Activated CD8-positive, alpha-beta memory T cell treated with anti-CD3 and anti-CD28 coated beads, Interleukin-2, amount 50 U/mL, for 48 hours (primary cell): ENCODE data around the gene TBRG1.

Experiments
- DNase-seq: peaks from one replicate; pipeline ENCODE4 v3.0.0-alpha.2; 2020

Gene TBRG1

DNA sequence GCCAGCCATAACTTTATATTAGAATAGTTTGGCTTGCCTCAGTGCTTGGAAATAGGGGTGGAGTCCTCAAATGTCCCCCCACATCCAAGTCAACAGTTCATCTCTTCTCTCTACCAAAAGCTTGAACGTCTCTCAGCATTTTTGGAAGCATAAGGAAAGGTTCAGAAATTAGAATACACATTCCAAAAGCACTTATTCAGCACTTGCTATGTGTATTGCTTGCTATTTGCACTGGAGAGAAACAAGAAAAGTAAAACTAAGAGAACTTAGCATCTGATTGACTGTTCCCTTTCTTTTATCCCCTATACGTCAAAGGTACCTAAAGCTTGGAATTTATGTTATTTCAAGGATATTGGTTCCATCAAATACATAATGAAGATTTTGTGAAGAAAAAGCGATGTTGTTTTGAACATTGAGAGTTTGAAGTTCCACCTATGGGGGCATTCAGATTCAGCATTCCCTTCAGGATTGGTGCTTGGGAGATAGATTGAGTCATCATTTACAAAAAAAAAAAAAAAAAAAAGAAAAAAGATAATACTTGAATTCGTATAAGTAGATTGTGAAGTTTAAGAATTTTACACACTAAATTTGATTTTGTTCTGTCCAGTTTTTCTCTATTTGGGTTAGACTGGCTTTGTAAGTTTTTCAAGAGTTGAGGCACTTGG, 1.3 kb downstream of the TBRG1 start:
- no peak for DNase-seq

GRCh38 chr11:124625504-124626168, 3.0 kb downstream of the TBRG1 start:
- no peak for DNase-seq

- no peak for DNase-seq
These were observed 4.9 kb downstream of the TBRG1 start for GRCh38 chr11:124627546-124627945.

DNA sequence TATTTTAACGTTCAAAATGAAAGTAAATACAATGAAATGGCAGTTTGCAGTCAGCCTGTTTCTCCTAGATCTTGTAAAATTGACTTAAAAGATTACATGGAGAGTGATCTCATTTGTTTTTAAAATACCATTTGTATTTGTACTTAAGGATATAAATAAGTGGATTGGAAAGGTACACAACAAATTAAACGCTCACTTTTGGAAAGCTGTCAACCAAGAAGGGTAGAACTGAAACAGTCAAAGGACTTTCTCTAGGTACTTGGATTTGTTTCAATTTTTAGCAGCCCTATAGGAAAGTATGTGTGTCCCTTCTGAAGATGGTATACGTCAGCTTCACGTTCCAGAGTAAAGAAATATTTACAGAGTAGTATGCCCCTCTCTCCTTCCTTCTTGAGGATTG, 7.3 kb downstream of the TBRG1 start:
- DNase-seq, result no peak

DNA sequence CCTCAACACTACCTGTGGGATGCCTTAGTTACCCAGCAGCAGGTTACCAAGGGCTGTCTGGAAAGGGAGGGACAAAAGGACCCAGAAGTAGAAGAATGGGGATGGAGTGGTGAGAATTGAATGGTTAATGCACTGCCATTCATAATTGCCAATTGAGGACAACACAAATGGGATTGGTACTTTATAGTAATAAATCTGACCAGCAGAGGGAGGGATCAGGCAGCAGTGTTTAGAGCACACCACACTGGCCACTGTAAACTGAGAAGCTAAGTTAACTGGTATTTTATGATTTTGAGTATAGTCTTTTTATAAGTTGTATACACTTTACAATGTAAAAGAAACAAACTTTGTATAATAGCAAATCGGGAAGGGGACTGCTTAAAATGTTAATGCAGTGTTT, 10.7 kb downstream of the TBRG1 start:
- no peak for DNase-seq

GRCh38 chr11:124635932-124636331, 13.3 kb downstream of the TBRG1 start:
- no peak for DNase-seq

DNA sequence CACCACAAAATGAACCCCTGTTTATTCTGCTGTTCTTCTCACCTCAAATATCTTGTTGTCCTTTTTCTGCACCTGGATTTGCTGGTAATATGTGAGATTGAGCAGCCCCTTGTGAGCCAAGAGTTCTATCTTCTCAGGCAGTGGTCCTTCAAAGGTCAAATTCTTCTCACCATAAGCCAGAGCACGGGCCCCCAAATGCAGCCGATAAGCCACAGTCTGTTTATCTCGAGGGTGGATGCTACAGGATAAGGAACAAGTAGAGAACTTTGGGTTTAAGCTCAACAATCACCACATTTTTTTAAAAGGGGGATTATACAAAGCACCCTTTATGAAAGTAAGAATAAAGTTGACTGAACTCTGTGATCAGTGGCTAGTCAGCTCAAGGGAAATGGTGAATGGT, 15.8 kb downstream of the TBRG1 start:
- no peak for DNase-seq

DNA sequence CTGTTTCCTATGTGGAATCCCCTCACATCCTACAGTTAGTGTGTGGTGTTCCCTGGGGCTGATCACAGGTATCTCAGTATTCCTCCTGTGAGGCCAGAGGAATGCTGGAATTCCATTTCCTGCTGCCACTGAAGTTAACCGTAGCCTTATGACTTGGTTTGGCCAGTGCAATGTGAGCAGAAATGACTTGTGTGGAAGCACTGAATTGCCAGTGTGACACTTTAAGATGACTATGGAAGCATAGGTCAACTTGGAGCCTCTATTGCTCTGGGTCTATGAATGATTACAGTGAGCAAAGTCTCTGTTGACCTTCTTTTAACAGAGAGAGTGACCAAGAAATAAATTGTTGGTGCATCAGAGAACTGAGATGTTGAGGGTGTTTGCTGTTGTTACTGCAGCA, 16.5 kb downstream of the TBRG1 start:
- no peak for DNase-seq

- no peak for DNase-seq
These were observed 18.0 kb downstream of the TBRG1 start for GRCh38 chr11:124640666-124641065.

- no peak for DNase-seq
These were observed 20.0 kb downstream of the TBRG1 start for GRCh38 chr11:124642628-124643027.

DNA sequence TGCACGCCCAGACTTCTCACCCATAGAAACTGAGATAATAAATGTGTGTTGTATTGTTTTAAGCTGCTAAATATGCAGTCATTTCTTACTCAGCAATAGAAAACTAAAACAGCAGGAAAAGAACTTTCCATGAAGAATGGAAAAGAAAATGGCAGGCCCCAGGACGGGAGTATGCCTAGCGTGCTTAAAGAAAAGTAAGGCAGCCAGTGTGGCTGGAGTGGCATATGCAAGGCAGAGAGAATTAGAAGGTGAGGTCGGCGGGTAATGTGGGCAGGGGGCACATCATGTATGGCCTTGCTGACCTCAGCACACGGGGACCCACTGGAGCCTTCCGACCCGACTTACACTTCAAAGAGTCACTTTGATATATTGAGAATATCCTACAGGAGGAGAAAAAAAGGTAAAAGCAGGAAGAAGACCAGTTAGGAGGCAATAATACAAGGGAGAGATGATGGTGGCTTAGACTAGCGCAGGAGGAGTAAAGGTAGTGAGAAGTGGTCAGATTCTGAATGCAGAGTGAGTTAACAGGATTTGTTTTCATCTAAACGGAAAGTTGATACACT, 20.5 kb downstream of the TBRG1 start:
- no peak for DNase-seq

- no peak for DNase-seq
These were observed 21.2 kb downstream of the TBRG1 start for GRCh38 chr11:124643605-124644425.

DNA sequence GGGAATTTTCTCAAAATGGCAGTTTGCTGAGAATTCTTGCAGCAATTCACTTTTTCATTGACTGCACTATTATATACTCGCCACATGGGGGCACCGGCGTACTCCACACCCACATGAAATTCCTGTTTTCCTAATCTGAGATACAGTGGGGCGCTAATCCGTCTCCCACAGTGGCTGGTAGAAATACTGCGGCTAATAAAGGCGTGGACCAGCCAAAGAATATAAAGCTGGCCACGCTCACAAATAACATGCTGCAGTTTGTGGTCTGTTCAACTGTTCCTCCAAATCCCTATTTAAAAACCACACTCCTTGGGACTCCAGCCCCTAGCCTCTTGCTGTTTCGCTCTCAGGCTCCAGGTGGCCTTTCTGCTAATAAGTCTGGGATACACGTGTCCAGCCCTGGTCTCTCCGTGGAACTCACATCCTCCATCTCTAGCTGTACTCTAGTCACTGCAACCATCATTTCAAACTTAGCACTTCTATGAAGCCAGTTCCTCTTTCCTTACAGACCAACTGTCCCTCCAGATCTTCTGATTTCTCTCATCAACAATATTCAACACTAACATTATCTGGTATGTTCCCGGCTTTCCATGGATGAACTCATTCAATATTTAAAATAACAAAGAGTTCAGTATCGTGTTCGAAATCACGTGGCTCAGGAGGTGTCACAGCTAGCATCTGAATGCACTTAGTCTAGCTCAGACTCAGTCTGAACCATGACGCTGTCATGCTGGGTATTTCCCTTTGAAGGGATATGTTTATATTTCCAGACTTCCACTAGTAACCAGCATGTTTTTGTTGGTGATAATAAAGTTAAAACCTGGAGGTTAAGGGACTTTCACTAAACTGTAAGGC, 22.0 kb downstream of the TBRG1 start:
- DNase-seq, result no peak

DNA sequence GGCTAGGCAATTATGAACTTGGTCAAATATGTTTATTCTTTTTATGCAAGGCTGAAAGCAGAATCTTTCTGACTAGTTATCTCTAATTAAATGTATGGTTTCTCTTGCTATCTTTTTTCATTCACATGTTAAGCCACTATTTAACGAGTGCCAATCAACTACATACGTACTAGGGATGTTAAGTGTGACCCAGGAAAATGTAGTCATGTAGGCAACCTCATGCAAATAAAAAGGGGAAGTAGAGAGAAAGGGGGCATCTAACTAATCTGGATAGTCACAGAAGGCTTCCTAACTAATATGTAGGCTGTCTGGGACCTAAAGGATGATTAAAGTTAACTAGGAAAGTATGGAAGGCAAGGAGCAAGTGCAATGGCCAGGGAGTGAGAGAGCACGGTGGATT, 23.5 kb downstream of the TBRG1 start:
- no peak for DNase-seq

DNA sequence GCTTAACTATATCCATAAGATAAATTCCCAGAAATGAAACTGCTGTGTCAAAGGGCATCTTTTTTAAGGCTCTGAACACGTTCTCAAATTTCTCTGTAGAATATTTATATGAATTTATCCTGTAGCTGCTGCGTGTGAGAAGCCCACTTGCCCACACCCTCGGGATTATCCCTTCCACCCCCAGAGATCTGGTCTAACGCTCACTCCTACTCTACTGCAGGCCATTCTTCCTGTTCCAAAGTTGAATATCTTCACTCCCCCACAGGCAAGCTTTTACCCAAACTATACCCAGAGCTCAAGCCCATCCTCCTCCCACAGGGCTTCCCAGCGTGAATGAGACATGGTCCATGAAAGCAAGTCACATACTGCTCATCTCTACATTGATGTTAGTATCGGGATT, 25.9 kb downstream of the TBRG1 start:
- no peak for DNase-seq

DNA sequence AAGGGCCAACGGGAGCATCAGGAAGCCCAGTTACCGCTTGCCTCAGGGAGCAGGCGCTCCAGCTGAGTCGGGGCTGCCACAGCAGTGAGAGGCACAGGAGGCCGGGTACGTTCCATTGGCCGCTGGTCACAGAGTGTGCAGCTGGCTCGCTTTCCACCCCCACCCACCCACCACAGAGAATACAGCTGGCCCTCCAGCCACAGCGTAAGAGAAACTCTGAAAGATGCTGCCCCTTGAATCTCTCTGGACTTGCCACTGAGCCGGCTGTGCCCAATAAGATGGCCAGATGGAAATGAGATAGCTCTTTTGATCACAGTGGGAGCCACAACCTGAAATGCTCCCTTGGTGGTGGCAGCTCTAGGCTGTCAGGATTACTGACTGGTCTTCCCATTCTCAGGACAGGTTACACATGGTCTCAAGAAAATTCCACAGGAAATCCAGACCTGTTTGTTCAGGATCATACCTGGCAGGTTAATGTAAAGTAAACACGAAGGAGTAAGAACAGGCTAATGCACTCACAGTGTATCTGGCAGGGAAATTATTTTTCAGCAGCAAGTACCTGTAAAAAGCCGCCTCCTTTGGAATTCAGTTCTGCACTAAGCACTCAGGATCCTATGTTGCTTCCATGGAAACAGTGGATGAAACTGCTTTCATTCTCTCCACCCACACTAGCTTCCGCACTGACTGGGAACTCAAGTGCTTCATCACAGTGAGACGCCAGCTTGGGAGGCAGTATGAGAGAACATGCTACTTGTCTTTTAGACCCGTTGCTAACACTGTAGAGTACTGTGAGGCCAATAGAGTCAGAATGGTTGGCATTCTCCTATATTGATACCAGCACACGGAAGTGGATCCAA, 34.3 kb downstream of the TBRG1 start:
- no peak for DNase-seq

DNA sequence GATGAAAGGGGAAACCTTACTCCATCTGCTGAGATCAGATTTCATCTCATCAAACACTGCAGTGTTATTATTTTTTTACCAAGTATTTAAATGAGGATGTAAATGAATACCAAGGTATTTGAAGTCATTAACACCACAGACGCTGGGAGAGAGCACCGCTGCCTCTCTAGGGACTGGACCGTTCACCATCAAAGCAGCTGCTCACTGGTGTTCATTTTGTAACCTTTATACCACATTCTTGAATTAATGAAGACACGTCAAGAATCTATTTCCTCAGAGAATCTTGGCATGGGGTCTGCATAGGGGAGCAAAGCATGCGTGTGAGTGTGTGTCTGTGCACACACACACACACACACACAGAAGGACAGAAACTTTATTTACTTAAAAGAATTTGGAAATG, 35.2 kb downstream of the TBRG1 start:
- DNase-seq, result no peak

DNA sequence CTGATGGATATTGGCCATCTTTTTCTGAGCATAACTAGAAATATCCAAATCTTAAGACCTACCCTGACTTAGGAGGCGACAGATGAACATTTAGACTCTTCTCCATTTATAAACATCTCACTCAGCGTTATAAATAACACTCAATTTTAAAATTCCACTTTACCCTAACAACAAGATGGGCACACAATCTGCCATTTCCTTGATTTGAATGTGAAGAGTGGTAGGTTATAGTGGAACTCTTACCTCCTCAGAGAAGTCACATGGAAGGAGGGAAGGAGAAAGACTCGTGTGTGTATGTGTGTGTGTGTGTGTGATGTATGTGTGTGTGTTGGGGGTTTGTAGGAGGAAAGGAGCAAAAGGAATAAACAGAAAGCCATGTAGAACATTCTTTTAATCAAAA, 35.8 kb downstream of the TBRG1 start:
- DNase-seq, result no peak

GRCh38 chr11:124658986-124659385, 36.3 kb downstream of the TBRG1 start:
- no peak for DNase-seq

GRCh38 chr11:124661553-124661952, 38.9 kb downstream of the TBRG1 start:
- DNase-seq, result no peak

GRCh38 chr11:124662106-124662505, 39.4 kb downstream of the TBRG1 start:
- DNase-seq, result no peak

GRCh38 chr11:124663861-124664260, 41.2 kb downstream of the TBRG1 start:
- no peak for DNase-seq
